ENCODE measurements around the gene PACSIN3. TPM values are rescaled to one million over a fixed set of nuclear protein-coding genes. Genes with fewer than 3 reads are reported as not detected.

The PACSIN3 gene
- total and polyA plus RNA-seq, 2 of the 13 experiments (the other 11 are each of a cell fraction or from before 2014, with no cell fraction given) = 47.9 to 93.3 TPM

GRCh38 chr11:47176328-47177228, 9.7 kb downstream of the PACSIN3 start, which contains the start of gene ARFGAP2 (continued):
- TF ChIP-seq MTF2 (CRISPR knock-in tag; IDR thresholded peaks at IDR 0.05; ENCODE audit: borderline replicate concordance) = no peak
- TF ChIP-seq SALL2 (CRISPR knock-in tag; IDR thresholded peaks at IDR 0.05) = no peak
- TF ChIP-seq CBX1 (IDR thresholded peaks at IDR 0.05; ENCODE audit: low read depth) = peak; percentile 21
- TF ChIP-seq ZMAT3 (CRISPR knock-in tag; conservative IDR thresholded peaks at IDR 0.05) = no peak
- no peak for TF ChIP-seq CHD4 (IDR thresholded peaks at IDR 0.05; ENCODE audit: borderline replicate concordance, low read length)
- no peak for TF ChIP-seq HNF4G (IDR thresholded peaks at IDR 0.05; ENCODE audit: borderline replicate concordance, low read depth, low read length)
- TF ChIP-seq HNF4G (CRISPR knock-in tag; IDR thresholded peaks at IDR 0.05; ENCODE audit: borderline replicate concordance, low read depth) = no peak
- TF ChIP-seq AHDC1 (CRISPR knock-in tag; IDR thresholded peaks at IDR 0.05; ENCODE audit: borderline replicate concordance) = 0 out of 2 replicates have a peak, but pooled peaks have one; percentile 2
- TF ChIP-seq IRF2 (CRISPR knock-in tag; IDR thresholded peaks at IDR 0.05) = no peak
- TF ChIP-seq KMT2B (CRISPR knock-in tag; IDR thresholded peaks at IDR 0.05) = peak; percentile 68
- no peak for TF ChIP-seq CENPX (CRISPR knock-in tag; IDR thresholded peaks at IDR 0.05)
- no peak for TF ChIP-seq ZNF646 (CRISPR knock-in tag; IDR thresholded peaks at IDR 0.05)
- no peak for TF ChIP-seq MAF1 (CRISPR knock-in tag; IDR thresholded peaks at IDR 0.05; ENCODE audit: borderline replicate concordance)
- no peak for TF ChIP-seq ZNF883 (CRISPR knock-in tag; IDR thresholded peaks at IDR 0.05; ENCODE audit: not compliant biosample characterization)
- no peak for TF ChIP-seq JUND (CRISPR knock-in tag; IDR thresholded peaks at IDR 0.05)
- TF ChIP-seq SAFB2 (CRISPR knock-in tag; IDR thresholded peaks at IDR 0.05; ENCODE audit: borderline replicate concordance, low read depth) = peak; percentile 71; the same call in 1 of the 2 replicates
